GM19468 (cell line): ENCODE measurements around the gene PPP2R5A.
"Not testable (repeated sequence)": the region's sequence is repeated elsewhere in the genome, so short reads cannot be mapped to it uniquely, and the experiment has no call there.

ENCODE experiments used
- ATAC-seq: cut with Tn5 transposase; IDR thresholded peaks from one replicate; pipeline ENCODE4 v1.9.1; 2021; ENCODE audit warnings: mild to moderate bottlenecking, moderate library complexity, moderate number of reproducible peaks; ENCODE audit not compliant: unreplicated experiment; ENCODE audit errors: extremely low read depth

PPP2R5A gene

DNA sequence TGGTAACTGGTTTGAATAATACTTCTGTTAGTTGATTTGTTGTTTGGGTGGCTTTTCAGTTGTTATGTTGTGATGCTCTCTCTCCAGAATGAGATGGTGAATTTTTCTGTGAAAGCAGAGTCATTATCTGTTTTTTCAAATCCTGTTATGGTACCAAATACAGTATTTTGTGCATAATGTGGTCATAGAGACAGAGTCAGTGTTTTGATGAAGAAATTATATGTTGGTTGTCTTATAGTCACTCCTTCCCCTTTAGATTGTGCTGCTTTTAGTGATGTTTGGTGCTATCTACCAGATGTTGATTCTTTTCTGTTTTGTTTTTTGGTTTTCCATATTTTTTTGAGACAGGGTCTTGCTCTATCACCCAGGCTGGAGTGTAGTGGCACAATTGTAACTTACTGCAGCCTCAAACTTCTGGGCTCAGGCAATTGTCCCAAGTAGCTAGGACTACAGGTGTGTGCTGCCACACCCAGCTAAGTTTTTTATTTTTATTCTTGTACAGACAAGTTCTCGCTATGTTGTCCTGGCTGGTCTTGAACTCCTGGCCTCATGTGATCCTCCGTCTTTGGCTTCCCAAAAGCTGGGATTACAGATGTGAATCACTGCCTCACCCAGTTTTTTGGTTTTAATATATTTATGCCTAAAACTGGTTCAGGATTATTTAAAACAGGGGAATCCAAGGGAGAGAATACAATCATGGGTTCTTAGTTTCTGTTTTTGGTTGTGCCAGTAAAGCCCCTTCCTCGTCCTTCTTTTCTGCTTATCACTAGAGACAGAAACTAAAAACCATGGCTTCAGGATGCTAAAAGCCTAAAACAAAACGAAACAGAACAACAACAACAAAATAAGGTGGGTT is 7.3 kb downstream of the PPP2R5A start:
- ATAC-seq, result no peak

DNA sequence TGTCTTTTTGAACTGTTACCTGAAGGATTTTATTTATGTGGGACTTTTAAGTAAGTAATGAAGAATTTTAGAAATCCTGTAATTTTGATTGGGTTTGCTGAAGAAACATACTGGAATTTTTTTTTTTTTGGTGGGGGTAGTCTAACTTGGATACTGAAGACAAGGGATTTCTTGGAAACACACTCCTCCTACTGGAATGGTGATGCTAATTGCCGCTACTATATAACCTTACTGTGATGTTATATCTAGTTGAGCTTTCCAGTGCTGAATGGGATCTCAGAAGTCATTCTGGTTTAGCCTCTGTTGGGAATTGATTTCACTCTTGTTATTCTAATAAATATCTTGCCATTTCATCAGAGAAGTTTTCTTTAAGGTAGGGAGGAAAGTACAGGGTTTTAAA is 8.4 kb downstream of the PPP2R5A start:
- ATAC-seq, result no peak

DNA sequence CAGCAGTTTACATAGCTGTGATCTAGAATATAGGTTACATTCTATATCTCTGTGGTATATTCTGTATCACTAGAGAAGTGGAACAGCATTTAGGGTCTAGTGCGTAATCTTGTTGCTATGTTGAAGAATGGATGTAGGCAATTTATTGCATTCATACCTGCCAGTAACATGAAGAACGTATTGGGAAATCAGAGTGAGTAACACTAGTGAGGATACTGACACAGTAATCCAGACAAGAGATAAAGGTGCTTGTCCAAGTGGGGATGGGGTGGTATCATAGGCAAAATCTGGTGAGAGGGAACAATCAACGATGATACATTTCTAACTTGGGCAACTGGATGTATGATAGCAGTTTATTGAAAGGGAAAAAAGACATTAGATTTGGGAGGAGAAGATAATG is 9.8 kb downstream of the PPP2R5A start:
- no peak for ATAC-seq

DNA sequence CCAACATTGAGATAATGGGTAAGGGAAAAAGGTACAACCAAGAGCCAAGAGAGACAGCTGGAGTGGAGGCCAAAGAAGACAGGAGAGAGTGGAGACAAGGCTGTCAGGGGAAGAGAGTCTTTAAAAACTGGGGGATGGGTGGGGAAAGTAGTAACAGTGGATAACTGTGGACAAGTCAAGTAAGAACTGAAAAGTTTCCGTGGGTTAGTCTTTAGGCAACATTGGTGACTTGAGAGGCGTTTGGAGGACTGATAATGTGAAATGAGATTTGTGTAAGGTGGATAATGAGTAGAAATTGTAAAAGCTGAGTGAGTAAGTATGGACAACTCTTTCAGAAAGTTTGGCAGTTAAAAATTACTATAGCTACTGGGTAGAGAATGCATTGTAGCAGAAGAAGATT is 10.4 kb downstream of the PPP2R5A start:
- no peak for ATAC-seq

DNA sequence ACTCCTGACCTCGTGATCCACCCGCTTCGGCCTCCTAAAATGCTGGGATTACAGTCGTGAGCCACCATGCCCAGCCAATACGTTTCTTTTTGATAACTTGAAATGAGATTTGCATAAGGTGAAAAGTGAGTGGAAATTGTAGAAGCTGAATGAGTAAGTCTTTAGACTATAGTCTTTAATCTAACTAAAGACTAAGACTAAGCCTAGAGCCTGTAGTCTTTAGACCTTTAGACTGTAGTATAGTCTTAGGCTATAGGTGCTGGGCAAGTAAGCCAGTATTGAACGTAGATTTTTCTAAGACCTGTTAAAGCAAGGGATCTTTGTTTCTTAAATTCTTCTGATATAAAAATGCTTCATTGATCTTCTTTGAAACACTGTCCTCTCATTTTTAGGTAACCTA is 12.1 kb downstream of the PPP2R5A start:
- no peak for ATAC-seq

DNA sequence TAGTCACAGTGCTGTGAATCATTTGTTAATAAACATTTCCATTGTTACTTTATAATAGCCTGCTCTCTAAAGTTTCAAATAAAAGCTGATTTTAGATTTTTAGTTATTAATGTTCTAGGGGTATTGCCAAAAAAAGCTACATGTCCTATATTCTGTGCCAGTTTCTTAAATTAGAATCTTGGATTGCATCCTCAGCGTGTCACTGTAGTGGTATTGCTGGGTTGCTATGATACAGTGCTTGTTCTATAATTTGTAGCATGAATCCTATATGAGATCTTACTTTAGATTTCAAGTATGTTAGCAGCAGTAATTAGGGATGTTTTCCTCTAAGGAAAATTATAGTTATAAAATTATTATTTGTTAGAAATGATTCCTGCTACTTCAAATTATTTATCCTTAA is 16.4 kb downstream of the PPP2R5A start:
- ATAC-seq, result no peak

DNA sequence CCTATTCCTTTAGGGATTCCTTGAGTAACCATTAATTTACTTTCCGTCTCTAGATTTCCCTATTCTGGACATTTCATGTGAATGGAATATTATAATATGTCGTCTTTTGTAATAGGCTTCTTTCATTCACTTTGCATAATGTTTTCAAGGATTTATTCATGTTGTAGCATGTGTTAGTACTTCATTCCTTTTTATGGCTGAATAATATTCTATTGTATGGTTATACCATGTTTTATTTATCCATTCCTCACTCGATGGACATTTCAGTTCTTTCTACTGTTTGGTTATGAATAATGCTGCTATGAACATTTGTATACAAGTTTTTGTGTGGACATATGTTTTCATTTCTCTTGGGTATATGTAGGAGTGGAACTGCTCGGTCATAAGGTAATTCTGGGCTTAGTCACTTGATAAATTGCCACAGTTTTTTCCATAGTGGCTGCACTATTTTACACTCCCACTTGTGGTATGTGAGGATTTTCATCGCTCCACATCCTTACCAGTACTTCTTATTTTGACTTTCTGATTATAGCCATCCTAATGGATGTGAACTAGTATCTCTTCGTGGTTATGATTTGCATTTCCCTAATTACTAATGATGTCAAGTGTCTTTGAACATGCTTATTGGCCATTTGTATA is 17.7 kb downstream of the PPP2R5A start:
- ATAC-seq, result no peak

DNA sequence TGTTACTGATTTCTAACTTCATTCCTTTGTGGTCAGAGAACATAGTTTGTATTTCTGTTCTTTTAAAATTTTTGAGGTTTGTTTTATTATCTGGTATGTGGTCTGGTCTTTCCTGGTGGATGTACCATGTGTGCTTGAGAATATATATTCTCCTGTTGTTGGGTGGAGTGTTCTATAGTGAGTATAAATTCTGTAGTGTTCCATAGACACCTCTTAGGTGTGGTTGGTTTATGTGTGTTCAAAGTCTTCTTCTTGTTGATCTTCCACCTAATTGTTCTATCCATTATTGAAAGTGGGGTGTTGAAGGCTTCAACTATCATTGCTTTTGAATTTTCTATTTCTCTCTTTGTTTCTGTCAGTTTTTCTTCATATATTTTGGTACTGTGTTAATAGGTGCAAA is 20.1 kb downstream of the PPP2R5A start:
- no peak for ATAC-seq

DNA sequence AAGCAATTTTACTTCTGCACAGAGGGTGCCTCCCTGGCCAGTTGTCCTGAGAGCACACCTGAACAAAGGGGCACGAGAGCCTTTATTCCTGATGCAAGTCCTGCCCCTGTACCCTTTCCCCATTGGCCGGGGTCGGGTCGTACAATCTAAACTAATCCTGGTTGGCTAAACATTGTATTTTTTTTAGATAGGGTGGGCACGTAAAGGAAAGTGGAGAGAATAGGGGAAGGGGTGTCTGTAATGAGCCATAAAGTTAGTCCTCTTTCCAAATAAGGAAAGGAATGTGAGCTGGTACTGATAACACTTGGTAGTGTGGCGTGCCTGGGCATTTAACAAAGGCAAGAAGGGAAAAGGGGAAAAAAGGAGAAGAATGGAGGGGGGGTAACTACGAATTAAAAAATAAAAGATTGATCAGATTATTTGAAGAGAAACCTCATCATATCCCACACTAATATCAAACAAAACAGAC is 20.8 kb downstream of the PPP2R5A start:
- not testable (repeated sequence) for ATAC-seq

DNA sequence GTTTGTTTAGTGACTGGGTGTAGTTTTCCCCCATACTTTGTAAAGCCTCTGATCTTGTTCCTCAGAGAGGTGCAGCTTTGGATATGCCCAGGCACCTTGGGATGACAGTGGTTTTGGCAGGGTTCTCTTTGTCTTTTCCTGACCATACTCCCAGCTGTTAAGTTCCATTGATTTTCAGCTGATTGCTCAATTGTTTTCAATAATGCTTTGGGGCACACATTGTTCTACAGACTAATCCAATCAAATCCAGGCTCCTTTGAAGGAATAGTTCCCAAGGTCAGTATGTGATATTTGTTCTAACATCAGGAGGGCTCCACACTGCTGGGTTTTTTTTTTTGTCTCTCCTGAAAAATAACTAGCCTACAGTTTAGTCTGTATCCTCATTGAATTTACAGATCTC is 24.8 kb downstream of the PPP2R5A start:
- ATAC-seq, result no peak

DNA sequence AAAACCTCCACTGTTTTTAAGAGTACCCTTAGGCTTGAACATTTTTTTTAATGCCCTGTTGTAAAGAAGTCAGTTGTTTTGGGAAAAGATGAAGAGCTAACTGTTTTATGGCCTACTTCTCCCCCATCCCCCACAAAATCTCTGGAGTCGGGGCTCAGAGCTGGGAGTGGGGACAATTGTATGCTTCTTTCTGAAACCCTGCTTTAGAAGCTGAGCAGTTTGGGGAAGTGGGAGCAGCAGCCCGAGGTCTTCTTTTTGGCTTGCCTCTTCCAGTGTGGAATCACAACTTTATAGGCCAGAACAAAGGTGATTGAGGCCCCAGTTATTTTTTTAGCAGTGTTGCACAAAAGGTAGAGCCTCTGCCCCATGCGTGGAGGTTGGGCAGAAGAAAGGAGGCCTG is 25.2 kb downstream of the PPP2R5A start:
- ATAC-seq, result no peak

DNA sequence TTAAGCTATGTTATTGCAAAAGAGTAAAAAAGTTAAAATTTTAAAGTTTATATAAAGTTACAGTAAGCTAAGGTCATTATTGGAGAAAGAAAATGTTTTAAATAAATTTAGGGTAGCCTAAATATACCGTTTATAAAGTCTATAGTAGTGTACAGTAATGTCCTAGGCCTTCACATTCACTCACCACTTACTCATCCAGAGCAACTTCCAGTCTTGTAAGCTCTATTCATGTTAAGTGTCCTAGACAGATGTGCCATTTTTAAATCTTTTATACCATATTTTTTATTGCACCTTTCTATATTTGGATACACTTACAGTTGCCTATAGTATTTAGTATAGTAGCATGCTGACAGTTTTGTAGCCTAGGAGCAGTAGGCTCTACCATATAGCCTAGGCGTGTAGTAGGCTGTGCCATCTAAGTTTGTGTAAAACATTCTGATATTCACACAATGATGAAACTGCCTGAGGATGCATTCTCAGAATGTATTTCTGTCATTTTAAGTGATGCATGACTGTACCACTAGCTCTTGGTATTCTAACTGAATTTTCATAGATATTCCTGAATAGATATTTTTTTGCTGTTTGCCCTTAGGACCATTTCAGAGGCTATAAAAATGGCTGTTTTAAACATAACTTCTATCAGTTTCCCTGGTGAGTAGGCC is 26.8 kb downstream of the PPP2R5A start:
- ATAC-seq, result no peak

DNA sequence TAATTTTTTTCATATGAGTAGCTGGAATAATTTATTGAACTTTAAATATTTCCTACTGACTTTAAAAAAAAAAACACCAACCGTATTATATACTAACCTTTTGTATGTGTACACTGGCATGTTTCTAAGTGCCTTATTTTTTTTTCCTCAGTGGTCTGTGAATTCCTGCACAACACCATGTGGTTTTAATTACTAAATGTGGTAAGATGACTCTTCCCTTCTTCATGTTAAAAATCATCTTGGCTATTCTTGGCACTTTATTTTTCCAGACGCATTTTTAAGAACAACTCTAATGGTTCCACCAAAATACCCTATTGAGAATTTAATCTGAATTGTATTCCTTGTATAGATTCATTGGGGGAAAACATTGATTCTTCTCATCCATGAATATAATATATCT is 28.4 kb downstream of the PPP2R5A start:
- ATAC-seq, result no peak

DNA sequence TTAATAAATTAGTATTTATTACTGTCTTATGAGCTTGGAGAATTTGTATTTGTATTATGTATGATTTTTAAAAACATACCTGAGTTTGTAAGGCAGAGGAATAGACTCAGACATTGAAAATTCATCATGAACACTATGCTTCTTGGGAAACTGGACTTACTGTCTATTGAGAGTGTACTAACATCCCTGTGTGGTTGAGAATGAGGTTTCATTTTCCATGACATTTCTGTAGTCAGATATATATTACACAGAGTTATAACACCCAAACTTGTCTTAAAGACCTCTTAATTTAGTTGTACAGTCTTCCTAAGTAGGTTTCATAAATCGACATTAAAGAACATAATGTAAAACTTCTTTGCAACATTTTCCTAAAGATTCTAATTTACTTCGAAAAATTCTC is 30.0 kb downstream of the PPP2R5A start:
- no peak for ATAC-seq

DNA sequence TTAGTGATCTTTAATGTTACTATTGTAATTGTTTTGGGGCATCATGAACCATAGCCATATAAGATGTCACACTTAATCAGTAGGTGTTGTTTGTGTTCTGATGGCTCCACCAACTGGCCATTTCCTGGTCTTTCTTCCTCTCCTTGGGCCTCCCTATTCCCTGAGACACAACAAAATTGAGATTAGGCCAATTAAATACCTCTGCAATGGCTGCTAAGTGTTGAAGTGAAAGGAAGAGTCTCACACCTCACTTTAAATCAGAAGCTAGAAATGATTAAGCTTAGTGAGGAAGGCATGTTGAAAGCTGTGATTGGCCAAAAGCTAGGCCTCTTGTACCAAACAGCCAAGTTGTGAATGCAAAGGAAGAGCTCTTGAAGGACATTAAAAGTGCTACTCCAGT is 30.7 kb downstream of the PPP2R5A start:
- no peak for ATAC-seq

DNA sequence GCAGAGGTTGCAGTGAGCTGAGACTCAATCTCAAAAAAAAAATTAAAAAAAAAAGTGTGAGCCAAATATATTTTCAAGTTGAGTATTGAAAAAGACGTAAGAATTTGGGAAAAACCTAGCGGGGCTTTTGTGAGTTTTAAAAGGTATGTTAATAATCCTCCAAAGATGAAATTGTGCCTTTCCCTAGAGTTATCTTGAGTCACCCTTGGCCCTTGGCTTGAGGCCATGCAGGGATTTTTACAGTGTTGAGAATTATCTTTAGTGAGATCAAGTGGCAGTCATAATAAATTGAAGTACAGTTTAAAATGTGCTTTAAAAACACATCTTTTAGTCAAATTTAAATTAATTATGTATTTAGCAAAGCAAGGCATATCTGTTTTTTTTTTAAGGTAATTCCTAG is 32.7 kb downstream of the PPP2R5A start:
- no peak for ATAC-seq

DNA sequence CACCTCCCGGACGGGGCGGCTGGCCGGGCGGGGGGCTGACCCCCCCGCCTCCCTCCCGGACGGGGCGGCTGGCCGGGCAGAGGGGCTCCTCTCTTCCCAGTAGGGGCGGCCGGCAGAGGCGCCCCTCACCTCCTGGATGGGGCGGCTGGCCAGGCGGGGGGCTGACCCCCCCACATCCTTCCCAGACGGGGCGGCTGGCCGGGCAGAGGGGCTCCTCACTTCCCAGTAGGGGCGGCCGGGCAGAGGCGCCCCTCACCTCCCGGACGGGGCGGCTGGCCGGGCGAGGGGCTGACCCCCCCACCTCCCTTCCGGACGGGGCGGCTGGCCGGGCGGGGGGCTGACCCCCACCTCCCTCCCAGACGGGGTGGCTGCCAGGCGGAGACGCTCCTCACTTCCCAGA is 35.8 kb downstream of the PPP2R5A start:
- not testable (repeated sequence) for ATAC-seq

DNA sequence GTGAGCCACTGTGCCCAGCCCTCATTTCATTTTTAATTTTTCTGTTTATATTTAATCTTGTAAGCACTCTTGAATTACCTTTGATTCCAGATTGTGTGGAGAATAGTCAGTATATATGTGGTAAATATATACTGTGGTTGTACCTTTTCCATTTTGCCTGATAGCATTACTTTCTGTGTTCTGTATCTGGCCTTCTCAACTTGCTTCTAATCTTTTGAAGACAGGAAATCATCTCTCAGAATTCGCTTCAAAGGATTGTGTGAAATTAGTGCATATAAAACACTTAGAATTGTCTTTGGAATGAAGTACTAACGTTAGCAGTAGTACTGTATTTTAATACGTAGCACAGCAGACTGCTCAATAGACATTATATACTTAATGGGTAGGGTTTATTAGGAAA is 37.9 kb downstream of the PPP2R5A start:
- ATAC-seq, result no peak

DNA sequence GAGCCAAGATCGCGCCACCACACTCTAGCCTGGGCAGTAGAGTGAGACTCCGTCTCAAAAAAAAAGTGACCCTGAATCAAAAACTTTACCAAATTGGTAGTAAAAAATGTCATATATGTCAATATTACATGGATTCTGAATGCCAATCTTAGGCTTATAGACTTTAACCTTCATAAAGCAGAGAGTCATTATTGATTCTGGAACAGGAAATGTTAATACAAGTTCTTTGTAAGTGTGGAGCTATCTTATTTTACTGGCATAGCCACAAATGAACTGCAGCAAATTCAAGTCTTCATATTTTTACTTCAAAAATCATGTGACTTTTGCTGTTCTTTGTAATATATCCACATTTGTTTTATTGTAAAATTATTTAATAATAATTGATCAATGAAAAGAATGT is 41.3 kb downstream of the PPP2R5A start:
- ATAC-seq, result no peak

DNA sequence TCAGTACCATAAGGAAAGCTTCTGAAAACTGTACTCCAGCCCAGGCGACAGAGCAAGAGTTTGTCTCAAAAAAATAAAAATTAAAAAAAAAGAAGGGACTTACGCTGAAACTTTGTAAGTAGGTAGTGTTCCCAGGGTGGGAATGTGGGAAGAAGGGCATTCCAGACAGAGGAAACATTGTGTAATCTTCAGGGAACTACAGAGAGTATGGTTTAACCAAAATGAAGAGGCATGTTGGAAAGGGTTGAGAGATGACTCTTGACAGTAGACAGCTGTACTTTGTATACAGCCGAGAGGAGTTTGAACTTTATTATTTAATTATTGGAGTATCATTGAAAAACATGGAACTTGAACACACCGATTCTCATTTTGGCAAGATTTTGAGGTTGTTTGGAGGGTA is 43.0 kb downstream of the PPP2R5A start:
- no peak for ATAC-seq

DNA sequence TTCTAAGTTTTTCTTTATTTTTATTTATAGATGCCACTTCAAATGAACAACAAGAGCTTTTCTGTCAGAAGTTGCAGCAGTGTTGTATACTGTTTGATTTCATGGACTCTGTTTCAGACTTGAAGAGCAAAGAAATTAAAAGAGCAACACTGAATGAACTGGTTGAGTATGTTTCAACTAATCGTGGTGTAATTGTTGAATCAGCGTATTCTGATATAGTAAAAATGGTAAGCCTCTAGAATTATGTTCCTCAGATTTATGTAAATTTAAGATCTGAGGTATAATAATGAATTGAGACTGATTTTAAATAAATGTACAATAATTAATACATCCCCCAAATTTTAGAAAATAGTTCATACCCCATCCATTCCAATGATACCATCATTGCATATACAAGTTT is 43.9 kb downstream of the PPP2R5A start:
- ATAC-seq, result no peak
